HG02642 (cell line): ENCODE measurements around the gene YY1AP1.
"Not testable (repeated sequence)": the region's sequence is repeated elsewhere in the genome, so short reads cannot be mapped to it uniquely, and the experiment has no call there.

Experiments used
- ATAC-seq: cut with Tn5 transposase; IDR thresholded peaks from one replicate; pipeline ENCODE4 v1.9.1; 2021; ENCODE audit warnings: mild to moderate bottlenecking; ENCODE audit not compliant: unreplicated experiment, poor library complexity

The YY1AP1 gene

GRCh38 chr1:155688324-155689080 lies at the start of gene YY1AP1:
YY1AP1 (minus strand) TSS chr1:155688774; CDS start chr1:155680436, 8,338 bp downstream.
- peak; percentile 86 for ATAC-seq

GRCh38 chr1:155729031-155729898 lies 40.7 kb upstream of the YY1AP1 start:
- ATAC-seq: no peak

GRCh38 chr1:155725142-155725541 lies 36.6 kb upstream of the YY1AP1 start:
- ATAC-seq: no peak

GRCh38 chr1:155719703-155720102 lies 31.1 kb upstream of the YY1AP1 start:
- no peak for ATAC-seq

GRCh38 chr1:155718524-155719115 lies 30.0 kb upstream of the YY1AP1 start:
- ATAC-seq: not testable (repeated sequence)

- ATAC-seq: peak; percentile 60
Observed at GRCh38 chr1:155717041-155717440, 28.5 kb upstream of the YY1AP1 start.

GRCh38 chr1:155715777-155716176 lies 27.2 kb upstream of the YY1AP1 start:
- ATAC-seq: no peak

- not testable (repeated sequence) for ATAC-seq
Observed at GRCh38 chr1:155715056-155715455, 26.5 kb upstream of the YY1AP1 start.

- no peak for ATAC-seq
Observed at GRCh38 chr1:155713075-155713474, 24.5 kb upstream of the YY1AP1 start.

- ATAC-seq: not testable (repeated sequence)
Observed at GRCh38 chr1:155712636-155713035, 24.1 kb upstream of the YY1AP1 start.

- not testable (repeated sequence) for ATAC-seq
Observed at GRCh38 chr1:155711457-155711856, 22.9 kb upstream of the YY1AP1 start.

GRCh38 chr1:155709391-155709790 lies 20.8 kb upstream of the YY1AP1 start:
- ATAC-seq: no peak

- ATAC-seq: no peak
Observed at GRCh38 chr1:155706139-155706538, 17.6 kb upstream of the YY1AP1 start.

- ATAC-seq: not testable (repeated sequence)
Observed at GRCh38 chr1:155704414-155704813, 15.8 kb upstream of the YY1AP1 start.

GRCh38 chr1:155703216-155703615 lies 14.6 kb upstream of the YY1AP1 start:
- no peak for ATAC-seq

GRCh38 chr1:155701675-155702074 lies 13.1 kb upstream of the YY1AP1 start:
- not testable (repeated sequence) for ATAC-seq

- not testable (repeated sequence) for ATAC-seq
Observed at GRCh38 chr1:155699062-155699461, 10.5 kb upstream of the YY1AP1 start.

- ATAC-seq: no peak
Observed at GRCh38 chr1:155698382-155699038, 9.9 kb upstream of the YY1AP1 start.

GRCh38 chr1:155697616-155698015 lies 9.0 kb upstream of the YY1AP1 start:
- ATAC-seq: not testable (repeated sequence)

- ATAC-seq: no peak
Observed at GRCh38 chr1:155697046-155697445, 8.5 kb upstream of the YY1AP1 start.
